Measurements from ENCODE around the gene FHIT.

The FHIT gene

DNA sequence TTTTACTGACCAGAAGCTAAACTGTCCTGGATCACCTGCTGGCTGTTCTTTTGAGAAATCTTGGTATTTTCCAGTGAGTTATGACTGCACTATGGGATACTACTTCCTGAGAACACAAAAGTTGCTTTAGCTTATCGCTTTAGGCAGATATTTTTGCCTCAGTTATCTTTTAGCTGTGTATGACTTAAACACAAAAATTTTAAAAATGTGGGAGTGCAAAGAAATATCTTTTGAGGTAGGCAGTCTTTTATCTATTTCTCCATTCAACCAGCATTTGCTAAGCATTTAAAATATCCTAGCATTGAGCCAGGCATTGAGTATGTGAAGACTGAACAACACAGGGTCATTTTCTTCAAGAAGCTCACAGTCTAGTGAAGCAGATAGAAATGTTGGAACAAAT lies 981.9 kb downstream of the FHIT start:
- in situ Hi-C loops (cut with MboI; ENCODE audit: low sequenced_read_pairs): no loop called here

DNA sequence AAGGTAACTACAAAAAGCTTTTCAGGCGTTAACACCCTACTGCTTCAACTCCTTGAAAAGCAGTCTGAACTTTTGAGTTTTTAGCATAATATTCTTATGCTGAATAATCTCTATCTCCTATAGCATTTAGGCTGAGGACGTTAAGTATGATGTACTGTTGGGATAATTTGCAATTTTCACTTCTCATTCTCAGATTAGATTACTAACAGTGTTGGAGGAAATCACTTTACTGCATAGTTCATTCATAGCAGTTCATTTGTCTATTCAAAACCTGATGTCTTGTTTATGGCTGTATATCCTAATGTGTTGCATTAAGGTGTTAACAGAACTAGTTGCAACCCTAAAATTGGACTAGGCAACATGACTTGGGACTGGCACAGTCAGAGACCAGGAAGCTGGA lies 983.1 kb downstream of the FHIT start:
- in situ Hi-C loops (cut with MboI; ENCODE audit: low sequenced_read_pairs): no loop called here

DNA sequence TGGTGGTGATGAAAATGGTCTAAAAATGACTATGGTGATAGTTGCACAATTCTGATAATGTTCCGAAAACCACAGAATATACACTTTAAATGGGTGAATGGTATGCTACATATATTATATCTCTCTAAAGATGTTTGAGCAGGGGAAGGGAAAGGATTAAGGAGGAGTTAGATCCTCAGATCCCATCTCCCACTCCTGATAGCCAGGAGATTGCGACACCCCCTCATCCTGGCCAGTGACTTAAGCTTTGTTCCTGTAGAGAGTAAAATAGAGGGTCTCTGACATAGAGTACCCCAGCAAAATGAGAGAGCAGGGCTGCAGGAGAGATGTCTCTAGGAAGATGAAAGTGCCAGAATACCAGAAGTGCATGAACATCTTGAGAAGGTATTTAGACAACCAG lies 984.8 kb downstream of the FHIT start:
- in situ Hi-C loops (cut with MboI; ENCODE audit: low sequenced_read_pairs): no loop called here

DNA sequence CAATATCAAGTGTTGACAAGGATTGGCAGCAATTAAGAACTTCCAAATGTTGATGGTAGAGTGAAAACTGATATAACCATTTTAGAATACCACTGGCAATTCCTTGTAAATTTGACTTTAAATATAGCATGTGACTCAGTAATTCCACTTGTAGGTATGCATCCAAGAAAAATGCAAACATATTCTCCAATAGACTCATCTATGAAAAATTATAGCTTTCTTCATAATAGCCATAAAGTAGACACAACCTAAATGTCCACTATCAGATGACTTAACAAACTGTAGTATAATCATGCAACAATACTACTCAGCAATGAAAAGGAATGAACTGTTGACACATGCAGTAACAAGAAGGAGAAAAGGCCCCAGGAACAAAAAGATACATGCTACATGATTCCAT lies 988.1 kb downstream of the FHIT start:
- in situ Hi-C loops (cut with MboI; ENCODE audit: low sequenced_read_pairs): no loop called here

DNA sequence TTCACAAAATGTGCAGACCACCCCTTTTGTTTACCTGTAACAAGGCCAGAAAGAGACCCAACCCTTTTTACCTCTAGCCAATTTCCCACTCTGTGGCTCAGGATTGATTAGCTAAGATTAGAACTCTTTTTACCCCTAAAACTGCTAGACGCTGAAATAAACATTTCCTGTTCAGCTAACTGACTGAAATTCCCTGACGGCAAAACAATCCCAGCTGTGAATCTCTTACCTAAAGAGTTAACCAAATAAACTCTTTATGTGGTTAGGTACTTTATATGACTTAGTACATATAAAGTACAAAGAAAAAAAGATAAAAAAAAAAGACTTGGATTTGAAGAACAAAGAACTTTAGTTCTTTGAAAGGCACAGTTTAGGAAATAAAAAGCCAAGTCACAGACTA lies 988.7 kb downstream of the FHIT start:
- in situ Hi-C loops (cut with MboI; ENCODE audit: low sequenced_read_pairs): no loop called here

DNA sequence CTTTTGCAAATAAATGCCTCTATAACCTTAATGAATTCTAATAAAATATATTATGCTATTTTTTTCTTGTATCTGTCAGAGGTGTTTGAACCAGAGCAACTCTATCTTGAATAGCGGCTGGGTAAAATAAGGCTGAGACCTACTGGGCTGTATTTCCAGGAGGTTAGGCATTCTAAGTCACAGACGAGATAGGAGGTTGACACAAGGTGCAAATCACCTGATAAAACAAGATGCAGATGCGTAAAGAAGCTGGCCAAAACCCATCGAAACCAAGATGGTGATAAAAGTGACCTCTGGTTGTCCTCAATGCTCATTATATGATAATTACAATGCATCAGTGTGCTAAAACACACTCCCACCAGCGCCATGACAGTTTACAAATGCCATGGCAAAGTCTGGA lies 990.7 kb downstream of the FHIT start:
- in situ Hi-C loops (cut with MboI; ENCODE audit: low sequenced_read_pairs): no loop called here

DNA sequence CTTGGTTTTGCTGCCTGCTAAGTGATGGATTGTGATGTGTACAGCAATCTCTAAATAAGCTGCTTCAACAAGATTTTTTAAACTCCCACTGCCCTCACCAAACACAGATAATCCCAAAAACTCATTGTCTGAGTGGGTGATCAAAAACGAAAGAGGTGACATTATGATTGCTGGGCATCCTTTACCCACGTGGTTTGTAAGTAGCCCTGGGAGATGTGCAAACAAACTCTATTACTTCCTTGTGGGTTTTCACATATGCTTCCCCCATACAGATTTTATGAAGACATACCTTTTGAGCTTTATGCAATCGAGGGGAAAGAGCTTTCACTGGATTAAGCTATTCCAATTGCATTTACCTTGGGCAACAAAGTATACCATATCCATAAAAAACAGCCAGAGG lies 1000.4 kb downstream of the FHIT start:
- in situ Hi-C loops (cut with MboI; ENCODE audit: low sequenced_read_pairs): no loop called here

DNA sequence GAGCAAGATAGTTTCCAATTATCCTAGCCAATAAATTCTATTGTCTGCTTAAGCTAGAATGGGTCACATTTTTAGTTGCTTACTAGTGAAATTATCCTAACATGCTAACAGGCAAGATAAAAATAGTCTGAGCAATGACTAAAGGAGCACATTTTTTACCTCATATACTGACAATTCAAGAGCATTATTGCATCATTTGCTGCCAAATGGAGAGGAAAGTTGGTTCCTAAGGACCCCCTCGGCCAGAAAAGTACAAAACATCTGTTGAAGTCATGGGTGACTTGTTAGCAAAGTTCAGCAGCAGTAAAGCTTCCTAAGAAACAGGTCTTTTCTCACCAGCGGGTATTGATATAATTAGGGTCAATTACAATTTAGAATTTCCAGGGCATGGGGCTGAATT lies 1001.0 kb downstream of the FHIT start:
- in situ Hi-C loops (cut with MboI; ENCODE audit: low sequenced_read_pairs): no loop called here

DNA sequence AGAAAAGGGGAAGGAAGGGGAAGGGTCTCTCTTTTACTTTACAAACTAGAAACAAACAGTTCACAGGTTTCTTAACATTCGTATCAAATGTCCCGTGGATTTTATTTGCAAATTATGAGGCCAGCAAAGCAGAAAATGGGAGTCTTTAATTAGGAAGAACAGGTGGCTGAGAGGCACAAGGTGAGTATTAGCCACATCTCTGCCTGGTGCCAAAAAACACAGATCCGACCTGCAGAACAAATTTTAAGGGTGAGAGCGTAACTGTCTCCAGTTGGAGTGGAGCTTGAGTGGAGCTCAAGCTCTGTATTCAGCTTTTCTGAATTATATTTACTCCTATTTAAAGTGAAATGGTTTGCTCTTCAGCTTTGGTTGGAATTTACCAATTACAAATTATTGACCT lies 1004.9 kb downstream of the FHIT start:
- in situ Hi-C loops (cut with MboI; ENCODE audit: low sequenced_read_pairs): no loop called here

DNA sequence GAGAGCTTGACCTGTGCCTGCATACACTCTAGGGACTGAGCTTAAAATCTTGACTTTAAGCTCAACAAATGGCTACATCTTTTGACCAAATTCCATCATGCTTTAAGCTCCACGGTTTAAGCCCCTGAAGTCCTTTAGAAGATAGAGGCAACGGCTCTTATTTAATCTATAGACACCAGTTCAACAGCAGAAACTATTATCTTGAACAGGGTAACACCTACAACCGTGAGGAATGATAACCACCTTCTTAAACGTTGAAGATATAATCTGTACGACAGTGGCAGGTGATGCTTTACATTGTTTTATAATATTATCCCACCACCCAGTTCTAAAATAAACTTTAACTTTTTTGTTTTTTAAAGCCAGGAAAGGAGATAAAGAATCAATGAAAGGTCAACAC lies 1007.8 kb downstream of the FHIT start:
- in situ Hi-C loops (cut with MboI; ENCODE audit: low sequenced_read_pairs): no loop called here

DNA sequence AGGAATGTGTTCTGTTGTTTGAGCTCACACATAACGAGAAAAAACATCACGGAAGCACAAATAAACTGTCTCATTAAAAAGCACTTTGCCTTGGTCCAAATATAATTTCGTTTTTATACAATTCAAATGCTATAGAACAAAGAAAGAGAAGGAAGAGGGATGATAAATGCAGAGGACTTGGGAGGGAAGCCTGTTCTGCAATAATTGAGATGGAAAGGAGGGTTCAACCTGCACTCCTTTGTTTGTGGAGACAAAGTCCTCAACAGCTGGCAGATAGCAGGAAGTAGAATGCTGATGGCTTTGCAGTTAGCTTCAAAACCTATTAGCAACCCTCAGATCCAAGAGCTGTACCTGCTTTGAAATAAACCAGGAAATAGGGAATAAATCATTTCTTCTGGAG lies 1010.8 kb downstream of the FHIT start:
- in situ Hi-C loops (cut with MboI; ENCODE audit: low sequenced_read_pairs): no loop called here

DNA sequence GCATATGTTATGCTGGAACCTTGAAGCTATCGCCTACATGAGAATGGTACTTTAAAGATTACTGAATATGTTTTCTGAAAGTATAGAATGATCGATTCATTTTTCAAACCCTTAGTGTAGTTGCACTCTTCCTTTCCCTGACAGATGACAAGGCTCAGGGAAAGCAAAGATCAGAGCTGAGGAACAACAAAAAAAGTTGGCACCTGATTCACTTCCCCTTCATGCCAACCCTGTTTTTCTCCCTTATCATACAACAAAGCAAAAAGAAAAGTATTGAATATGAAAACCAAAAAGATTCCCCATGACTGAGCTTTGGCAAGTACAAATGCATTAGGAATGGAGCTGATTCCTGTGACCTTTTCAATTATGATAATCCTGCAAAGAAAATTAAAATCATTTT lies 1012.7 kb downstream of the FHIT start:
- in situ Hi-C loops (cut with MboI; ENCODE audit: low sequenced_read_pairs): no loop called here

DNA sequence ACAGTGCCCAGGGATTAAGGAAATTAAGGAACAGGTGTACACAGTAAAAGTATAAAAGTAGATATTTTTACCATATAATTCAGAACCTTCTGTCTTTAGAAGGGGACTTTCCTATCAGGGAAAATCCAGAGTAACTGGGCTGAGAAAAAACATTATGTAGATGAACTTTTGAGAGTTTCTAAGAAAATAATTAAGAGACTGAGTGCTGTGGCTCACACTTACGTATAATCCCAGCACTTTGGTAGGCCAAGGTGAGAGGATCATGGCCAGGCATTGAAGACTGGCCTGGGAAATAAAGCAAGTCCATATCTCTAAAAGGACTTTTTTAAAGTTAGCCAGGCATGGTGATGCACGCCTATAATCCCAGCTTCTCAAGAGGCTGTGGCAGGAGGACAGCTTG lies 1021.8 kb downstream of the FHIT start:
- in situ Hi-C loops (cut with MboI; ENCODE audit: low sequenced_read_pairs): no loop called here

DNA sequence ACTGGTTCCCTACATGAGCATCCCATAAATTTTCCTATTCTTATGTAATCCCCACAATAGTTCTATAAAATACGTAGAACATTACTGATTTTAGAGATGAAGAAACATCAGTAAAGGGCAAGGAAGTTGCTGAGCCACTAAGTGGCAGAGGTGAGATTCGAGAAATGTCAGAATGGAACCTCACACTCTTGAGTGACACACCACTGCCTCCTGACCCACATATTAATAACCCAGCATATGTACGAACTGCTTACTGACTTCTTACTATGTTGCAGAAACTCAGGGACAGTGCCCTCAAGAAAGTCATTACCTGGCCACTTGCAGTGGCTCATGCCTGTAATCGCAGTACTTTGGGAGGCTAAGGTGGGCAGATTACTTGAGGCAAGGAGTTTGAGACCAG lies 1022.4 kb downstream of the FHIT start:
- in situ Hi-C loops (cut with MboI; ENCODE audit: low sequenced_read_pairs): no loop called here

DNA sequence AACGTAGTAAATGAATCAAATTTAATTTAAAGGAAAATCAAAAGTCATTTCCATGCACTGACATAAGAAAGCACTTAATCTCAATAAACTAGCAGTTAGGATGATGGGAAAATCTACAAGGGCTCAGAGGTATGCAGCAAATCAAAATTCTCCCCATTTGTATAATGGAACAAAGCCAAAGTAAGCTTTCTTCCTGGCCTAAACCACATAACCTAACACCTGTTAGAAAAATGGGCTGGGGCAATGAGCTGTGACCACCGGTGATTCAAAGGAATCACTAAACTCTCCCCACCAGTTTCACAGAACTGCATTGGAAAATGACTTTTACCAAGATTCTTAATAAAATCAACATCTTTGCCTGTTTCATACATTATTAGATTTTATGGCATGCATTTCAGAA lies 1024.3 kb downstream of the FHIT start:
- in situ Hi-C loops (cut with MboI; ENCODE audit: low sequenced_read_pairs): no loop called here

DNA sequence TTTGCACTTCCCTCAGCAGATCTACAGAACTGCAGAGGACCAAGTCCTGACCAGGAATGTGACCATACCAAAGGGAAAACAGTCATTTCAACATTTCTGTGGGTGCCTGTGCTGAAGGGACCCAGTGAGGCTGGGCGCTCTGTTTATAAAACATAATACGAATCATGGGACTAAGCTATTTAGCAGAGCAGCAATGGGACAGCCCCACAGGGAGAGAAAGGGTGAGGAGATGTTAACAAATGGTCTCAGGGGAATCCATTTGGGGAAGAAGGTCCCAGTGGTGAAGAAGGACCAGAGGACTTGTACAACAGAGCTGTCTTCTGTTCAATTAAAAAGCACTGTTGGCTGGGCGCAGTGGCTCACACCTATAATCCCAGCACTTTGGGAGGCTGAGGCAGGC lies 1025.4 kb downstream of the FHIT start:
- in situ Hi-C loops (cut with MboI; ENCODE audit: low sequenced_read_pairs): no loop called here

DNA sequence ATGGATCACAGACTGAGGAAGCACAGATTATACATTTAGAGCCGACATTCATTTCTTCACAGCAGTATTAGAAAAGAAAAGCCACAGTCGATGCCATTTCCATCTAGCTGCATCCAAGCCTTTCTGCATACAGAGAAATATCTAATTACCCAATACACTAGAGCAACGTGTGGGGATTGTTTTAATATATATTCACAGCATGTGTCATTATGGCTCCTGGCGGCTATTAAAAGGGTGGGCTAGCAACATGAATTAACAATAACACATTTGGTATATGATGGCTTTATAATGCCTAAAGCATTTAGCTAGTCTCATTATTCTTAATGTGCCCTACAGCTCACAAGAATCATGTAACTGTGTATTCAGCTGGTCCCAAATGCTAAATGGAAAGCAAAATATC lies 1030.5 kb downstream of the FHIT start:
- in situ Hi-C loops (cut with MboI; ENCODE audit: low sequenced_read_pairs): no loop called here

DNA sequence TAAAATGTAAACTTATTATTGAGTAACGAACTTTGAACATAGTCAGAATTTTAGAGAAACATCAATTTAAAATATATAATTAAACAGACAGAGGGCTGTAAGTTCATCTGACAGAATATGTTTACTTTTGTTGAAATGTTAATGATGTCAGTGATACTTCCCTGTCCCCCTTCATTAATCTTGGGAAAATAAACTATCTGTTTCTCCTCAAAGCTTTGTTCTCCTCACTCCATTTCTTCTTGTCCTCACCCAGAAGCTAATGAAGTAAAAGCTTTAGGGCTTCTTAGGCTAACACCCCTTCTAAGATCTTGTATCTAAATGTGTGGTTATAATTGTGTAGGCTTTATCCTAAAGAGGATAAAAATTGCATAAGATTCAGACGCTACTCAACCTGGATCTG lies 1031.8 kb downstream of the FHIT start:
- in situ Hi-C loops (cut with MboI; ENCODE audit: low sequenced_read_pairs): no loop called here

DNA sequence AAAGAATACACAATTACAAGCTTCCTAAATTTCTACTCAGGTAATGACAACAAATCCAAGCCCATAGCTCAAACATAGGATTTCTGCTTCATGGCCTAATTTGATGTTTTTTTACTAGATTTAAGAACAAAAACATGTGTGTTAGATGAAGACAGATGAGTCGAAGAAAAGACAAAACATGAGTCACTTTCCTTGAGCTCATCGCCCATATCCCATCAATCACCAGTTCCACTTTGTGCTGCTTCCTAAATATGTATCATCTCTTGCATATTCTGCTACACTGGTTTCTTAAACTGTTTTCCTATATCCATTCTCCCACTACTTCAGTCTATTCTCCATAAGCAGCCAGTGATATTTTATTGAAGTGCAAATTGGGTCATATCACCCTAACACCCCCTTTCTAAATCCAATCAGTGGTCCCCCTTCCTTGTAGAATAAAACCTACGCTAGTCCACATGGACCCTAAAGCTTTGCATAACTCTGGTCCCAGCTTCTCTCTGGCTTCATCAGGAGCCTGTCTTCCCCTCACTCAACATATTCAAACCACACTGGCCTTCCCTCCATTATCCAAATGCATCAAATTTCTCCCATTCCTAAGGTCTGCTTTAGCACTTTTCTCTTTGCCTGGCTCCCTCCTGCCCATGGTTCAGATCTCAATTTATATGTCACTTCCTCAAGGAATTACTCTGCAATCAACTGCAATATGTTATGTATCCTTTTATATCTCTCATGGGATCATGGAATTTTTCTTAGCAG lies 1033.9 kb downstream of the FHIT start:
- in situ Hi-C loops (cut with MboI; ENCODE audit: low sequenced_read_pairs): no loop called here

DNA sequence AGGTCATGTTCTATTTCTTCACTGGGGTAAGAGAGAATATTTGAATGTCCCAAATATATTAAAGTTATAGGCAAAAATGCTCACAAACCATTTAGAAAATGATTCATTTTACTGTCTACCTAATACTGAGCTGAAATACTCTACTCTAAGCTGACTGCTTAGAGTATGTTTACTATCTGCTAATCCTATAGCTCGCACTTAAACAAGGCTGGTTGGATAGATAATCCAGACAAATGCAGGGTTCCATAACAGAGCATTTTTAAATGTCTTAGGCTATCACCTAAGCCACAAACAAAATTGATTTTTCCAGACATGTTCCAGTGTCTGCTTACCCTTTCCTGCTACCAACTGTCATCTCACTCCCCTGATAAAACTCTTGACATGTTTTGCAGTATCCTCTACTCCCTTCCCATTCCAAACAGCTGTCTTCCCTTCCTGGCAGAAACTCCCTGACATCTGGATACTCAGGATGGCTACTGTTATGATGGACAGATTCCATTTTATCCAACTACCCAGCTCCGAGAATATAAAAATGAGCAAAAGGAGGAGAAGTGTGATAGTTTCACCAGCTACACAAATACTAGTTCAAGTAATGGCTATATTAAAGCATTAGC lies 1034.7 kb downstream of the FHIT start:
- in situ Hi-C loops (cut with MboI; ENCODE audit: low sequenced_read_pairs): no loop called here

DNA sequence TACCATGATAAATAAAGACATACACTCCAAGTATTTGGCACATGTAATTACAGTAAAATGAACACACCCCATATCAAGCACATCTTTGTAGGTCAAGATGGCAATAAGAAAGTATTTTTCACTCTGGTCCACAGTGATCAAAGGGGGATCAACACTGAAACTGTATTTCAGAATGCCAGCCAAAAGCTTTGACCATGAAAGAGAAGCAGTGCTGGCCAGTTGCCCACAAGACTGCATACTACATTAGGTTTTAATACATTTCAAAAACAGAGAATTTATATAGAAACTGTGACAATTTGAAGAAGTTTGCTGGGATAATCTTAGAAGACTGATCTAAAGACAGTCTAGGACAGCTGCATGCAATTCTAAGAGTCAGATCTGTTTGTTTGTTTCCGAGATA lies 1035.3 kb downstream of the FHIT start:
- in situ Hi-C loops (cut with MboI; ENCODE audit: low sequenced_read_pairs): no loop called here

DNA sequence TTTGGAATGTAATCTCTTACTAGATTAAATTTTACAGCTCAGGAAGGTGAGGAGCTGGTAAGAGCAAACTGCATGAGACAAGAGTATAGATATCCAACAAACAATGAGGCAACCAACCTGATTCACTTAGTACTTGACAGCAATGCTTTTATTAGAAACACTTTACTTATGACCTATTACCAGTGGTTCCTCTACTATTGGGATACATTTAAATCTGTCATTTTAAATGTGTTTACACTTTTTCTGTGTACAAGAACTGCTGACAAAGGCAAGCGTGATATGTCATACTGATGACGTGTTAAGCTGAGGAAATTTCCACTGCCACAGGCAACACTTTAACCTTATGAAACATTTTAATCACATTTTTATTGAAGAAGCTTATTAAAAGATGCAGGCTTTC lies 1043.3 kb downstream of the FHIT start:
- in situ Hi-C loops (cut with MboI; ENCODE audit: low sequenced_read_pairs): no loop called here

DNA sequence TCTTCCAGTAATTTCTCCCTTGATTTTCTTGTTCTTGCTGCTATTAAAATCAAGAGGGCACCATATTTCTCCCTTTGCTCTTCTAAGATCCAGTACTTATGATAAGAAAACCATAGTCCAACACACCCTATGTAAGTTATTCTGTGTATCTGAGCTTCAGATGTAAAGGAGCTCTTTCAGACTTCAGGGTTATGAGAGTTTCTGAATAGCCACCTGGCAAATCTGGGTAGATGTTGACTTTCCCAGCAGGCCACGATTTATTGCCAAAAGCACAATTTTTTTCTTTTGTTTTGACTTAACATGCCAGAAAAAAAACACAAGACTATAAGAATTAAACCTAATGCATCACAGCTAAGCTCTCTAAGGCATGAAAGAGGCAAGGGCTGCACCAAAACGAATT lies 1045.0 kb downstream of the FHIT start:
- in situ Hi-C loops (cut with MboI; ENCODE audit: low sequenced_read_pairs): no loop called here

Measured in HL-60/S4 treated with phorbol 12-myristate 13-acetate at 8.2 ng/mL for 4 days and 3 days (cell line).